HG03060 (cell line): ENCODE results near the gene COL17A1.

Source experiments
- ATAC-seq: cut with Tn5 transposase; IDR thresholded peaks from one replicate; pipeline ENCODE4 v1.9.1; 2021; ENCODE audit warnings: low read depth, moderate number of reproducible peaks; ENCODE audit not compliant: unreplicated experiment

COL17A1 gene

DNA sequence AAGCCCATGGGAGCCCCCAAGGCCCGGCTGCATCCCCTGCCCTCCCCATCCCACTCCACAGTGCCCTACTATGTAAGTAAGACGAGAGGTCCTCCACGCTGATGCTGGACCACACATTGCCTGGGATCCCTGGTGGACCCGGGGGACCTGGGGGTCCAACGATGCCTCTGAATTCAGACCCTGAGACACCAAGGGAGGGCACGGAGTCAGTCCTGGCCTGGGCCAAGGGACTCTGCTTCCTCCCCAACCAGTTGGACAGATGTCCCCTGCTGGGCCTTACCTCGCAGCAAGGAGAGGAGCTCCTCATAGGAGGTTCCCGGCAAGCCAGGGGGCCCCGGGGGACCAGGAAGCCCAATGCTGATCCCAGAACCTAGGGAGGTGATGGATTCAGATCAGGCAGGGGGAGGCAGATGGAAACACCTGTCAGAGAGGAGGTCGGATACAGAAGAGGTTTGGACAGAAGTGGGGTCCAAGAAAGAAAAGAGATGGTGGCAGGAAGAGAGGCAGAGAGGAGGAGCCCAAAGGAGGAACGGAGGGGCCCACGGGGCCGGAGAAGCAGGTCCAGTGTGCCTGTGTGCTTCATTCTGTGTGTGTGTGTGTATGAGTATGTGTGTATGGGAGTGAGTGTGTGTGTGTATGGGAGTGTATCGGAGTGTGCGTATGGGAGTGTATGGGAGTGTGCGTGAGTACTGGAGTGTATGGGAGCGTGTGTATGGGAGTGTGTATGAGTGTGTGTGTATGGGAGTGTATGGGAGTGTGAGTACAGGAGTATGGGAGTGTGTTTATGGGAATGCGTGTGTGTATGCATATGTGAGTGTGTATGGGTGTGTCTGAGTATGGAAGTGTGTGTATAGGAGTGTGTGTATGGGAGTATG, 50.2 kb downstream of the COL17A1 start:
- no peak for ATAC-seq

DNA sequence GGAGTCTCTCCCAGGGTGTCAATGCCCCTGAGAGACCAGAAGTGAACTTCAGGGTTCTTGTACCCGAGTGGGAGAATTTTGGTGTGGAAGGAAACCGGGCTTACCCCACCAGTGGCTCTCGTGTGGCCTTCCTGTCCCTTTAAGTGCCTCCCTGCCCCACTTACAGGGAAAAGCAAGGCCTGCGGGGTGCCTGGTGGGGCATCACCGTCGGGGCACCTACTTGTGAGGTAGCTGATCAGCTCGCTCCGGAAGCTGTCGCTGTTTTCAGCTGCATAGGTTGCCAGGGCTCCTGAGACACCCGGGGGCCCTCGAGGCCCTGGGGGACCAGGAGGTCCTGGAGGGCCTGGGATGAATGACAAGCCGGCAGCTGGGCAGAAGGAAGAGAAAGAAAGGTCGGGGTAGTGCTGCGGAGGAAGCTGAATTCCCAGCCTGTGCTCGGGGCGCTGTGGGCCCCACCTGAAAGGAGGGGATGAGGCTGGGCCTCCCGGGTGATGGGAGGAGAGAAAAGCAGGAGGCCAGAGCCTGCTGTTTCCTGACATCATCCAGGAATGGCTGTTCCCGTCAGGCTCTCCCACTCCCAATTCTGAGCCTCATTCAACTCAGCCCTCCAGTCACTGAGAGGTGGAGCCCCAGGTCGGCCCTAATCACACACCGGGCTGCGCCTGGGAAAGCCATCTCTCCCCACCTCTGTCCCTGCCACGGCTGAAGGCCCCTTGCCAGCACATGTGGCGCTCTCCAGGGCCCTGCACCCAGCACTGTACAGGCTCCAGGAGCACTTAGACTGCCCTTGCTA, 51.1 kb downstream of the COL17A1 start:
- no peak for ATAC-seq

DNA sequence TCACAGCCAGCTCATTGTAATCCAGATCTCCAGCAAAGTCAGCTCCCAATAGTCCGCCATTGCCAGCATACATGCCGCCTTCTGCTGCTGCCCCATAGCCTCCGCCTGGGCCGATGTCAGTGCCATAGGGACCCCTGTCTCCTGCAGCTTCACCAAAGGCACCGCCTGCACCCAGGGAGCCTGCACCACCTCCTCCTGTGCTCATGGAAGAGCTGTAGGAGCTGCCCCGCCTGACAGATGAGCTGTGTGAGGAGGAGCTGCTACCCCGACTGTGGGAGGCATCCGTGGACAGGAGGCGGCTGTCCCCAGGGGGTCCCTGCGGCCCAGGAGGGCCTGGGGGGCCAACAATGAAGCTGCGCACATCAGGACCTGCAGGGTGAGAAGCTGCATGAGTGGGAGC, 51.7 kb downstream of the COL17A1 start:
- ATAC-seq: no peak

DNA sequence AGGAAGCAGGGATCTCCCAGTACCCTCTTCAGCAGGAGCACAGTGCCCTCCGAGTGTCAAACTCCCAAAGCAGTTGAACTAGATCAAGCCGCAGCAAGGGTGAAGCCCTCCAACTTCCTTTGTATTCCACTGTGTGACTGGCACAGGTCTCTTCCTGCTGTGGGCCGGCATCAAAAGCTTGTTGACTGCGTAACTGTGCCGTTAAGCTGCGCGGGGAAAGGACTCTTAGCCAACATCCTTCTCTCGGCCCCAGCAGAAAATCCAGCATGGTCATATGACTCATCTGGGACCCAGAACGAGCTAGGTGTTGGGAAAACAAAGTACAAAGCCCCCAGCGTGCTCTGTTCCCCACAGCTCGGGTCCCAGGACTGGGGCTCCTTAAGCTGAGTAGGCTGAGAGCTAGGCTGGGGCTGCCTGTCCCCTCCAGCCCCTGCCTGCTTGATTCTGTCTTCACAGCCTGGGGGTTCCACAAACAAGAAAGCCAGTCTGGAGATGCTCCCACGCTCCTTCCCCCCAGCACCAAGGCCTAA, 52.2 kb downstream of the COL17A1 start:
- no peak for ATAC-seq

DNA sequence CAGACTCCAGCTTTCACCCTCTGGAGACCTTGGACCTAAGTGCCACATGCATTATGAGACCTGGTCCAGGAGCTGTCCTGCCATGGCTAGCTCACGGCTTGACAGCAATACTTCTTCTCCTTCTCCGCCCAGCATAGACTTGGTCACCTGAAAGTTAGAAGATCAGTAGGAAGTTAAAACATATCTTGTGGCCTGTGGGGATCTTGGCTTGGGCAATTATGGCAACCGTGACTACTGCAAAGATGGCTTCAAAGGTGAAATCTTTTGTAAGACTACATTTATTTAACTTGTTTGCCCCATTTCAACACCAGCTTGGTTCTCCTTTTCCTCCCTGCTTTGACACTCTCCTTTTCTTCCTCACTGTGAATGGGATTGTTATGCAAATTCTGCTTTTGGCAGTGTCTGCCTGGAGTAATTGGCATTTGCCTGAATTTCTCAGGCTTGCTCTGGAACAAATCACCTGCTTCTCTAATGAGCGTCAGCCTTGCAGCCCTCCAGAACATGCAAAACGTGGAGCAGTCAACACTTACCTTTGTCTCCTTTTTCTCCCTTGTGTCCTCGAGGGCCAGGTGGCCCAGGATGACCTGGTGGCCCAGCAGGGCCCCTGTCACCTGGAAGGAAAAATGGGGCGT, 53.4 kb downstream of the COL17A1 start:
- no peak for ATAC-seq

DNA sequence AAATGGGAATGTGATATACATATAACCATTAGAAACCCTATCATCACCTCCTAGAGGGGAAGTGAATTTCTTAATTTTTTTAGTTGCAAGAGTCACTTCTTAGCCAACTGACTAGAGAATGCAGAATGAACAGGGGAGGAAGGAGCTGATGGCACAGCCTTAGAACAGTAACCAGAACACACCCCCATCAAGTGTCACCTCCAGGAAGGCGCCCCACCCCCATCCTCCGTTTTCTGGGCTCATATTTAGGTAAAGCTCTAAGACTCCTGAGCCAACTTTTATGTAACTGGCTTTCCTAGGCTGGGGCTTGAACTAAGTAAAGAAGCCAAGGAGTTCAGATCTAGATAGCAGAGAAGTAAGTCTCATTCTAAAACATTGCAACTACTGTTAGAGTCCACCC, 54.0 kb downstream of the COL17A1 start:
- ATAC-seq: no peak

DNA sequence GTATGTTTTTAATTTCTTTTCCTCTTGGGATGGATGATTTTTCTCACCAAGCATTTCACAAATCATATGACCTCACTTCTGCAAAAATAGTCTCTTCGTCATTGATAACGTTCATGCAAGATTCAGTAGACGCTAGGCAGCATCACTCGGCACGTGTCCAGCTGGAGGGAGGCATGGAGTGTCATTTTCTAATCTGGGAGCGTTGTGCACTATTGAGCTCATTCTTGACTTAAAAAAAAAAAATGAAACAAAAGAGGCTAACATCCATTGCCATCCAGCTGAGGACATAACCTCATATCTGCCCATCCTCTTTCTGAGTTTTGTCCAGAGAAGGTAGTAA, 56.2 kb downstream of the COL17A1 start:
- ATAC-seq: no peak

DNA sequence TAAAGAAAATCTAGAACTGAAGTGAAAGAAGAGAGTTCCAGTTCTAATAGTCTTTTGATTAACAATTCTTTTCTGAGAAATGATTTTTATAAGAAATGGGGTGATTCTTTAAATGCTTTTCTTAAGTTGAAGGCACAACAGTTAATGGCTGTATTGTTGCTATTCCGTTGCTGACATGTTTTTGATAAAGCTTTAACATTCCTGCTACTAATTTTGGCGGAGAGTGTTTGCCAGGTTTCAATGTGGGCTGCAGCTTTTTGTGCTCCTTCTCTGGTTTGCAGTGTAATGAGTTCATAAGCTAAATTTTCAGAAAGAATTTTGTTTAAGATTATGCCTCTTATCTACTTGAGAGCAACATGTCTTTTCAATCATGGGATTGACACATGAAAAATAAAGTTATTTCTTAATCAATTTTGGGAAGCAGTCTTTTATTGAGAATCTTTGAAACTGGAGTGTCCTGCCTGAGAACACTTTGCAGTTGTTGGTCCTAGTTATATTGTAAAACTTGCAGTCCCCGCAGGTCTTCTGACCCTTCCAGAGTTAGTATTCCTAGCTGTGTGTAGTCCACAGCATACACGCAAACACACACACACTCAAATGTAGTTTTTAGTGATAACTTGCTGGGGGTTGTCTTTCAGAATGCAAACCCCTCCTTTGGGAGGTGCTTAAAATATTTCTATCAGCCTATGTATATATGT, 56.7 kb downstream of the COL17A1 start:
- no peak for ATAC-seq

DNA sequence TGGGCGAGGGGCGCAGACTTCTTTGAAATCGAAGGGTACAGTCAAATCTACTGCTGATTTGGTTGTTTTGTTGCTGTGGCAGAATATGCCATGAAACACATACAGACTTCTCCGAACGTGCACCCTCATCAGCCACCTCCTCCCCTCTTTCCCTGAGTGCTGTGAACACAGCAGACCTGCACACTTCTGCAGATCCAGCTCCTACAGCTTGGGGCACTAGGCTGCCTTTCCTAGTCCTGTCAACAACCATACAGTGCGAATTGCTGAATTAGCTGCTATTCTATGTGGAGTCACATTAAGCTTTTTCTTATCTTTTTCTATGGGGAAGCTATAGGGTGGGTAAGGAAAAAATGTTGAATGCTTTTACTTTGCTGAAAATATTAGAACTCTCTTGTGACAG, 57.5 kb downstream of the COL17A1 start:
- ATAC-seq: no peak

DNA sequence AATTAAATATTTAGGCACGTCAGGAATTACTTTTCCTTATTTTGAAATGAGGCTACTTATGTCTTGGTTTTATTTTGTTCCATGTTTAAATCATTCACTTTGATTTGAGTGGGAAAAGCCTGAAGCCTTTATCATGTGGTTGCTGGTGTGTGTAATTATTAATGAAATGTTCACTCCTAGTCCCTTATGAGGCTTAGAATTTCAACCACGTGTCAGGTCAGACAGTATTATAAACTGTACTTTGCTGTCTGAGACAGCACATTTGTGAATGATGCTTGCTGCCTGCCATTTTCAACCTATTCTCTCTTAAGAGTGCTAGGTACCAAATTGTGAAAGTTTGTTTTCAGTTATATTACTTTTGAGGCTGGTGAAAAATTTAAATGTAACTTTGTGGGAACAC, 58.9 kb downstream of the COL17A1 start:
- ATAC-seq: no peak

DNA sequence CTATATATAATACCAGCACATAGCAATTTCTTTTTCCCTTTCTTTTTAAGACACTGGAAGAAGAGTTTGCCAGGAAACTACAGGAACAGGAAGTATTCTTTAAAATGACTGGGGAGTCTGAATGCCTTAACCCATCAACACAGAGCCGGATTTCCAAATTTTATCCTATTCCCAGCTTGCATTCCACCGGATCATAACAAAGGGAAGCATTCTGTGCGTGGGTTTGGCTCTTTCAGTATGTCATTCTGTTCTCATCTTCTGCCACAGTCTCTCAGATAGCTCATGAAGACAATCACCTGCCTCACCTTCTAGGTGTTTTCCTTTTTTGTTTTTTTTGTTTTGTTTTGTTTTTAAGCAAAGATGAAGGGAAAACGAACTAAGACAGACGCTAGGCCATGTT, 60.2 kb downstream of the COL17A1 start:
- ATAC-seq: no peak

DNA sequence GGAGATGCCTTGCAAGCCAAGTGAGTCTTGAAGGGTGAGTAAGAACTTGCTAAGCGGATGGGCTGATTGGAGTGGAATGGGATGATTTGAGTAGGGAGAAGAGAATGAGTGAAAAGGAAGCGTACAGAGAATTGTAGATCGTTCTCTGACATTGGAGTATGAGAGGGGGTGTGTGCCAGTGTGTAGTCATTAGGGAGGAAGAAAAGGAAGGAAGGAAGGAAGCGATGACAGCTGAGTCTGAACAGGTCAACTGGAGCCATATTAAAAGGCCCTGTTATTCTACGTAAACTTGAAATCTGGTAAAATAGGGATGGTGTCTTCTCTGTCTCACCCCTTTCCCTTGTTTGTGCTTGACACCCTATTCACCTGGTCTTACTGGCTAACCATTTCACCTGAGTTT, 63.7 kb downstream of the COL17A1 start:
- ATAC-seq: no peak

DNA sequence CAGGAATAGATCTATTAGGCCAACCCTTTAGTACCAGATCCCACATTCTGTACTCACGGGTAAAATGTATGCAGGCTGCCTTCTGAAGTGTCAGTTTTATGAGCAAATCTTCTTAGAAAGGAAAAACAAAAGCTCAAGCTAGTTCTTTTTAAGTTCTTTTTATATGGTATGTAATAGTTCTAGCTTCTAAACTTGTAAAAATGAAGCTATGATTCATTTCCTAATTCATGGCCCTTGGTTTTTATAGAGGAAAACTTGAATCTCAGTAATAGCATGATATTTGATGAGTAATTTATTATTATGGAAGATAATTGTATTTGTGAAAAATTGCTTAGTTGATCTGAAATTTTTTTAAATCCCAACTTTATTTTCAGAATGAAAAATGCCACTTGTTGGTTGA, 64.4 kb downstream of the COL17A1 start:
- ATAC-seq: no peak

DNA sequence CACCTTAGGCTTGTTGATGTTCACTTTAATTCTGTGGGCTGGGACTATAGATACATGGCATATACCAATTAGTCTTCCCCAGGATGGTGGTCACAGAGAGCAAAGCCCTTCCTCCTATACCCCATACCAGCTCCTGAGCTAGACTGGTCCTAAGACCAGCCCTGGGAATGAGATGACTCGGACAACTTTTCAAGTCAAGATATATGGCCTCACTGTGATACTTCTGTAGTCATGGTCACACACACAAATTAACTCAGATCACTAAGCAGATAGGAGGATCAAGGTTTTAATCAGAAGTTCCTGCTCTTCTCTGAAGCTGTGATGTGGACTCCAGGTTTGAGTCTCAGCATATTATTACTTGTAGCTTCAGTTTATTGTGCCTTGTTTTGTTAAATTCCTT, 65.7 kb downstream of the COL17A1 start:
- ATAC-seq: no peak

DNA sequence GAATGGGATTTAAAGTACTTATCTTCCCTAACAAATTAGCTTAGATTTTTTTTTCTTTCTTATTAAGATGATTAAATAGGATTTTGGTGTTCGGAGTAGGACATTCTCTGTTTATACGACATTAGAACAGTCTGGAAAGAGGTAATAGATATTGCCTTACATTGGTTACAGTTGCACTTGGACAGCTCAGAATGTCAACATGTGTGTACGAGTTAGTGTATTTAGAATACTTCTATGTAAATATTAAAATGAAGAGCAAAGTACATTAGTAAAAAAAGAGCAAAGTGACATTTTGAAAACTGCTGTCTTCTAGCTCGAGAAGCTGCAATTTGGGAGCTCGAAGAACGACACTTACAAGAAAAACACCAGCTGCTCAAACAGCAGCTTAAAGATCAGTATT, 67.2 kb downstream of the COL17A1 start:
- ATAC-seq: no peak

DNA sequence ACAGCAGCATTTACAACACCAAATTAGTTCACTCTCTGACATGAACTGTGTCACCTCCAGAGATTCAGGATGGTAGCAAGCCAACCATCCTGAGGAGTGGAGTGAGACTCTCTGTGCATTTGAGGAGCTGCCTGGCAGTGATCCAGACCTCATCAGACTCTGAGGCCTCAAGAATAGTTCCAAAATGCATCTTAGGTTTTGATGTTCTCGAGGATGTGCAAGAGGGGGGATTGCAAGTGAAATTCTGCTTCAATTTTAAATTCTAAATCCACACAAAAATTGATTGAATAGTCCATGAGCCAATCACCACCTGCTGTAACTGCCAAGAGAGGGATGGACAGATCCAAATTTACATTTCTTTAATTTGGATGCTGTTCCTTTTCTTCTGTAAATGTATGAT, 69.0 kb downstream of the COL17A1 start:
- no peak for ATAC-seq

DNA sequence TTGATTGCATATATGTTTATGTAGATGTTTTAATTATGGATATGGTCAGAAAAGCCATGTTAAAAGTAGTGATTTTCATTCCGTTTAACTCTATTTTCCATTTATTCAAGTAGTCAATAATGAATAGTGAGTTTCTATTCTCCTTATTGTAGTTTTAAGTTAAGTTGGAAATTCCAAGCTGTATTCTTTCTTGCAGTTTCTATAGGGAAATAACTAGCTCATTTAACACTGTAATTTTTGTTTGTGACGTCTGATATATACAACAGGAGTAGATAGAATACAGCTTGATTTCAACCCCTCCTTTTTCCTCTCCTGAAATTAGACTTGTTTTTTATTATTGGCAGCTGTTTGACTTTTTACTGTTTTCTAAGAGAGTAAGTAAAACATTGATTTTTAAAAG, 71.5 kb downstream of the COL17A1 start:
- no peak for ATAC-seq

DNA sequence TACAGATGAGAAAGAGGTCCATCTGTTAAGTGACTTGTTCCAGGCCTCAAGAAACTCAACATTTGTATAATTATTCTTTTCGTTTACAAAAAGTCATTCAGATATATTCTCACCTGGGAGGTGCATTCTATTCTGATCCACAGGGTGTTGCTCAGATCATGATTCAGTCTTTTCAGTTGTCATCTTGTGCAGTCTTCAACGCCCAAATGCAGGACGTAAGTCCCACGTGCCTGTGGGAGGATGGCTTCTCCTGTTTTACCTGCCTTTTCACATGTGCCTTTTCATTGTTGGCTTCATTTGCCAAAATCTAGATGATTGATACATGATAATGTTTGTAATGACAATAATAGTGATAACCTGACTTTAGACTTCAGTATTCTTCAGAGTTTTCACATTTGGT, 72.2 kb downstream of the COL17A1 start:
- ATAC-seq: no peak

DNA sequence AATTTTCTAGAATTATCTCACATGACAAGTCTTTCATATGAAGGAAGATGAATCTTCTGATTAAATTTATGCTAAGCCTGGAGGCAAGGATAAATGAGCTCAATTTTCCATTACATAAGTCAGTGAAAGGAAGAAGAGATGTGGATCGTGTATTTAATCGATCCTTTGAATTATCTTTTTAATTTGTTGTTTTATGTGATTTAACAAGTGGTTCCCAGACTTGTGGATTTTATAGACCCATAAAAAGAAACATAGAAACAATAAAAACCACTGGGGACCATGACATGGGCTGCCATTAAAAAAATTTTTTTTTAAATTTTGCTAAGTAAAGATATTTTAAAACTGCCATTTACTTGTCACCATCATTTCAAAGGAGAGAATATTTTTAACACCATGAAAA, 73.8 kb downstream of the COL17A1 start:
- no peak for ATAC-seq

DNA sequence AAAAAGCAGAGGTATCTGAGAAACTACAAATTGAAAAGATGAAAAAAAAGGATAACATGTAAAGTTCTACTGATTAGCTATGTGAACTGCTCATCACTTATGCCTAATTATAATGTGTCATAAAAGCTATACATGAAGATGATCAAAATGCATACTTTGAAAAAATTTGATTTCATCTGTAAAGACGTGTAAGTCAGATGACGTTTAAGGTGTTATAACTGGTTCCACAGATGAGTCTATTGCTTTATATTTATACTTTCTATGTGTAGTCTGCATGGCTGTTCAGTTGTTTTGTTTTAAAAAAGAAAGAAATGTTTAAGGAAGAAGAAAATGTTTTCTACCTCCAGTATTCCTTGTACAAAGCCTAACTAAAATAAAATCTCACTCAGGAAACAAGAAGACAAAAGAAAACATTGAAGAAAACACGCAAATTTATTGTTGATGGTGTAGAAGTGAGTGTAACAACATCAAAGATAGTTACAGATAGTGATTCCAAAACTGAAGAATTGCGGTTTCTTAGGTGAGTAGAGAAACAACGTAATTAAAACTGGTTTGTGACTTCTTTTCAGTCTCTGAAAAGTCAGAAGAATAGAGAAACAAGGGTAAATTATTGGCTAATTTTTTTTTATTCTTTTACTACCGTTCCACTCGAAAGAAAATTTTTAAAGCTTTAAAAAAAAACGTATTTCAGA, 80.4 kb downstream of the COL17A1 start:
- no peak for ATAC-seq
